Measurements from ENCODE around the gene LRRC8C.

The LRRC8C gene

DNA sequence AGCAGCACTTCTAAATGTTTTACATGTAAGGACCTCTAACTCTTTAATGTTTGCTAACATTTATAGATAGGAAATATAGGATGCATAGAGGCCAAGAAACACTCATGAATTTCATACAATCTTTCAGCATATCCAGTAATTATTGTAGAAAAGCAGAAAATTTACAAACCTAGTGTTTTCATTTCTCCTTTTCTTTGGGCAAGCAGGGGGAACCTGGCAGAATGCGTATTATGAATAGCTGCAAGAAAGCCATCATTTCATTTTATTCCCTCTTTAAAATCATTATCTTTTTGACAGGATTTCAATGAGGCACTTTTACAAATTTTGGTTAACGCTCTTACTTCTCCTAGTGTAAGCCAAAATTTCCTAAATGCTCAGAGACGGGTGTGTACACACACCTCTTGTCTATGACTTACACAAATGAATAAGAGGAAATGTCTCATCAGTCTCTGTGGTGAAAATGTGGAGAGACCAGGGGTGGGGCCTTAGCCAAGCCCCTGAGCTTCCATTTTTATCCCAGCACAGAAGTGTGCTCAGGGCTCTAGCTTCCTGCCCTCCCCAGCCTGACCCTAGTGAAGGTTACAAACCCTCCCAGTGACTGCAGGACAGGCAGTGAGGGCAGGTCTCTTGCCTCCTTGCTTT lies 91.6 kb downstream of the LRRC8C start:
- no peak overlapping the region for H3K27ac ChIP-seq (ENCODE audit: low read depth, low read length)
- no peaks in the 10 kb centered on the region for H3K9me3 ChIP-seq (ENCODE audit: control insufficient read depth, insufficient read depth, low read depth, low read length)
- peaks cover 5% of the 10 kb centered on the region; the same call in 1 of the 2 replicates for H3K4me1 ChIP-seq (ENCODE audit: control insufficient read depth, insufficient read depth, low read length)
- H3K36me3 ChIP-seq (ENCODE audit: control insufficient read depth, insufficient read depth, low read length) = no peaks in the 10 kb centered on the region
- H3K27me3 ChIP-seq (ENCODE audit: control insufficient read depth, insufficient read depth, low read length) = no peaks in the 10 kb centered on the region
- no peak overlapping the region for H3K4me3 ChIP-seq (ENCODE audit: low read depth, low read length)
- no peak overlapping the region for H3K9ac ChIP-seq (ENCODE audit: low read length)

DNA sequence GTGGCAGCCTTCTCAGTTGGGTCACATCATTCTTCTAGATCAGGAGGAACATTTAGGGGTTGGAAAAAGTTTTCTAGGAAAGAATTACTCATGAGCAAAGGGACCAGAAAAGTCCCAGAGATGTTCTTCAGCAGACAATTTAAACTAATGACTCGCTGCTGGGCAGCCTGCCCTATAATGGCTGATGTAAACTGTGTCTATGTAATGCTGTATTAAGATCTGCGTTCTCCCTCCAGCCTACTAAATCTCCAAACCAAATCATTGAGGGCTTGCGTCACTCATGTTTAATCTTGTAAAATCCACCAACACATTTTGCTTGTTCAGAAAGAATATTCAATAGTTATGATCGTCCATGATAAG lies 92.1 kb downstream of the LRRC8C start:
- H3K27ac ChIP-seq (ENCODE audit: low read depth, low read length) = no peak overlapping the region
- H3K9me3 ChIP-seq (ENCODE audit: control insufficient read depth, insufficient read depth, low read depth, low read length) = no peaks in the 10 kb centered on the region
- no peaks in the 10 kb centered on the region for H3K4me1 ChIP-seq (ENCODE audit: control insufficient read depth, insufficient read depth, low read length)
- no peak overlapping the region for H3K4me3 ChIP-seq (ENCODE audit: low read depth, low read length)
- no peak overlapping the region for H3K9ac ChIP-seq (ENCODE audit: low read length)
- no peaks in the 10 kb centered on the region for H3K36me3 ChIP-seq (ENCODE audit: control insufficient read depth, insufficient read depth, low read length)
- no peaks in the 10 kb centered on the region for H3K27me3 ChIP-seq (ENCODE audit: control insufficient read depth, insufficient read depth, low read length)

DNA sequence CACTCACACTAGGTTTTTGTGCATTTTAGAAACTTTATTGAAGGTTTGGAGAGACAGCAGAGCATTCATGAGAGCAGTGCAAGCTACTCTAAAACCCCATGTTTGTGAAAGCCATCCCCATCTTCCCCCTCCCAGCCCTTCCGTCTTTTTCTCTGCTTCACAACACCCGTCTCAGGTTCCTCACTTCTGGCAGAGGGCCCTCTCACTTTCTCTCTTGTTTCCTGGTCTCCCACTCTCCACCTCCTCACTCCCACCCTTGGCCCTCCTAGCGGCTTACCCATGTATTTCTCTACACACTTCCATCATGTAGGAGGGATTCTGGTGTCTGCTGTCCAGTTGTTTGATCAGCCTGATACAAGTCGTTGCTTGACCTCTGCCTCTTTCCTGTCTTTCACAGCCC lies 92.7 kb downstream of the LRRC8C start:
- no peak overlapping the region for H3K27ac ChIP-seq (ENCODE audit: low read depth, low read length)
- no peaks in the 10 kb centered on the region for H3K36me3 ChIP-seq (ENCODE audit: control insufficient read depth, insufficient read depth, low read length)

DNA sequence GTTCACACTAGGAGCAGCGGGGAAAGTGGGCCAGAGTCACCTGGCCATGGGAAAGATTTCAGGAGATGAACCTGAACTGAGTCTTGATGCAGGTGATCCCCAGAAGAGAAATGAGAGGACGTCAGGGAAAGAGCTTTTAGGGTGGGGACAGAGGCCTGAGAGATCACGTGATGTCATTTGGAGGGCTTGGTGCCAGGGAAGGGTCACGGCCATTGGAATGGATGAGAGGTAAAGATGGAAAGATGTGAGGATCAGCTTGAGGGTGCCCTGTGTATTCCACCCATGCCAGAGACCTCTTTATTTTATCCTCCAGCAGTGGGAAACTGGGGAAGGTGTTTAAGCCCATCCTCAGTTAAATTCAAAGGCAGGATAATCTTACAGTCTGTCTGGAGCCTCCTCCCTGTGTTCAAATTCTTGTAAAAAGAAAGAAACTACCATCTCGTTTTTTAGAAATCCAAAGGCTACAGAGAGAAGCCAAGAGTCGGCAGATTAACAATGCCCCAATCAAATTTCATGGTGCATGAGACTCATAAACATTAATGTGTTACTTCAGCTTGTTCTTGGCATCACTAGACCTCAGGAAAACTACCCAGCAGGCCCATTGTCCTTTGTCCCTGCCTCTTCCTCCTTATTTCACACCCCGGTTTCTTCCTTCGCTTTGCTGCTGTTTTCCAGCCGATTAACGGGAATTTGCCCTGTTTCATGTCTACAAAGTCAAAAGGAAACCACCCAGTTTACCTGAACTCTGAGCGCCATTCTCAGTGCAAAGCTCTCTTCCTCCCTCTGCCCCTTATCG lies 94.8 kb downstream of the LRRC8C start:
- Histone ChIP-seq H3K36me3 (ENCODE audit: control insufficient read depth, insufficient read depth, low read length) (no peaks in the 10 kb centered on the region), H3K27ac (ENCODE audit: low read depth, low read length) (no peak overlapping the region), H3K27me3 (ENCODE audit: control insufficient read depth, insufficient read depth, low read length) (no peaks in the 10 kb centered on the region), H3K9me3 (ENCODE audit: control insufficient read depth, insufficient read depth, low read depth, low read length) (no peaks in the 10 kb centered on the region), H3K4me3 (ENCODE audit: low read depth, low read length) (no peak overlapping the region), H3K4me1 (ENCODE audit: control insufficient read depth, insufficient read depth, low read length) (no peaks in the 10 kb centered on the region), H3K9ac (ENCODE audit: low read length) (no peak overlapping the region)

More for the DNA sequence above, 92.7 kb downstream of the LRRC8C start:
- no peak overlapping the region for H3K9ac ChIP-seq (ENCODE audit: low read length)
- H3K4me3 ChIP-seq (ENCODE audit: low read depth, low read length) = no peak overlapping the region
- no peaks in the 10 kb centered on the region for H3K9me3 ChIP-seq (ENCODE audit: control insufficient read depth, insufficient read depth, low read depth, low read length)
- H3K27me3 ChIP-seq (ENCODE audit: control insufficient read depth, insufficient read depth, low read length) = no peaks in the 10 kb centered on the region
- H3K4me1 ChIP-seq (ENCODE audit: control insufficient read depth, insufficient read depth, low read length) = no peaks in the 10 kb centered on the region

DNA sequence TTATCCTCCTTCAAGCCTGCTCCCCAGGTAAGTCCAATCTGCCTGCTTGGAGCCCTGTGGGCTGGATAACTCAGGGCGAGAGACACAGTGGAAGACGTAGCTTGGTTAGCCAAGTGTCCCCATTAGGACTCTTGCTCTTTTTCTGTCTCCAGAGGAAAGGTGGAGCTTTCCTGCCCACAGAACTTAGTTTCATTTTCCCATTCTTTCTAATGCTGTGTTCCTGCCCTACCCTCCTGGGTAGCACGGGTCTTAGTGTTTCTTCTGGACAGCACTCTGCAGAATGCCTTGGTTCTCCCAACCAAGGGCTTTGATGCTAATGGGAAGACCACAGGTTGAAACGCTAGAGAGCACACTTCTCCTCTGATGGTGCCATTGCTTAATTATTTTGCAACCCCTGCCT lies 95.5 kb downstream of the LRRC8C start:
- Histone ChIP-seq H3K27ac (ENCODE audit: low read depth, low read length) (no peak overlapping the region), H3K27me3 (ENCODE audit: control insufficient read depth, insufficient read depth, low read length) (no peaks in the 10 kb centered on the region), H3K4me3 (ENCODE audit: low read depth, low read length) (no peak overlapping the region), H3K4me1 (ENCODE audit: control insufficient read depth, insufficient read depth, low read length) (no peaks in the 10 kb centered on the region), H3K36me3 (ENCODE audit: control insufficient read depth, insufficient read depth, low read length) (no peaks in the 10 kb centered on the region), H3K9me3 (ENCODE audit: control insufficient read depth, insufficient read depth, low read depth, low read length) (no peaks in the 10 kb centered on the region), H3K9ac (ENCODE audit: low read length) (no peak overlapping the region)

DNA sequence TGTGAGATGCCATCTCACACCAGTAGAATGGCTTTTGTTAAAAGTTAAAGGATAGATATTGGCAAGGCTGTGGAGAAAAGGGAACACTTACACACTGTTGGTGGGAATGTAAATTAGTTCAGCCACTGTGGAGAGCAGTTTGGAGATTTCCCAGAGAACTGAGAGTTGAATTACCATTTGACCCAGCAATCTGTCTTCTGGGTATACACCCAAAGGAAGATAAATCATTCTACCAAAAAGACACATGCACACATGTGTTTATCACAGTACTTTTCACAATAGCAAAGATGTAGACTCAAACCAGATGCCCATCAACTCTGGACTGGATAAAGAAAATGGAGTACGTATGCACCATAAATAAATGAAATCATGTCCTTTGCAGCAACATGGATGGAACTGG lies 99.3 kb downstream of the LRRC8C start:
- Histone ChIP-seq H3K9ac (ENCODE audit: low read length) (no peak overlapping the region), H3K4me3 (ENCODE audit: low read depth, low read length) (no peak overlapping the region), H3K9me3 (ENCODE audit: control insufficient read depth, insufficient read depth, low read depth, low read length) (no peaks in the 10 kb centered on the region), H3K27me3 (ENCODE audit: control insufficient read depth, insufficient read depth, low read length) (no peaks in the 10 kb centered on the region), H3K36me3 (ENCODE audit: control insufficient read depth, insufficient read depth, low read length) (no peaks in the 10 kb centered on the region), H3K4me1 (ENCODE audit: control insufficient read depth, insufficient read depth, low read length) (no peaks in the 10 kb centered on the region), H3K27ac (ENCODE audit: low read depth, low read length) (no peak overlapping the region)

DNA sequence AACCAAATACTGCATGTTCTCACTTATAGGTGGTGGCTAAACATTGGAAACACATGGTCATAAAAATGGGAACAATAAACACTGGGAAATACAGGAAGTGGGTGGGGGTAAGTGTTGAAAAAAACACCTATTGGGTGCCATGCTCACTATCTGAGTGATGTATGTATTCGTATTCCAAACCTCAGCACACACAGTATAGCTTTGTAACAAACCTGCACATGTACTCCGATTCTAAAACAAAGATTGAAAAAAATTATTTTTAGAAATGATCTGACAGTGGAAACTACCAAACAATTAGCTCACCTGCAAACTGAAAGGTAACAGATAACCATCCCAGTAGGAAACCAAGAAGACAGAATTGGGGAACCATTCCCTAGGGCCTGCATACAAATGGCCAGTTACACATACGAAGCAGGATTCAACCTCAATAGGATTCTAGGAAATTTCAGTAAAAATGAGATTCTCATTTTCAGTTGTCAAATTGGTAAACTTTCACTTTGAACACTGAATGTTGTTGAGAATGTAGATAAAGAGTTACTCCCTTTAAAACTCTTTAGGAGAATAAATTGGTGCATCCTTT lies 99.8 kb downstream of the LRRC8C start:
- H3K27ac ChIP-seq (ENCODE audit: low read depth, low read length) = no peak overlapping the region

DNA sequence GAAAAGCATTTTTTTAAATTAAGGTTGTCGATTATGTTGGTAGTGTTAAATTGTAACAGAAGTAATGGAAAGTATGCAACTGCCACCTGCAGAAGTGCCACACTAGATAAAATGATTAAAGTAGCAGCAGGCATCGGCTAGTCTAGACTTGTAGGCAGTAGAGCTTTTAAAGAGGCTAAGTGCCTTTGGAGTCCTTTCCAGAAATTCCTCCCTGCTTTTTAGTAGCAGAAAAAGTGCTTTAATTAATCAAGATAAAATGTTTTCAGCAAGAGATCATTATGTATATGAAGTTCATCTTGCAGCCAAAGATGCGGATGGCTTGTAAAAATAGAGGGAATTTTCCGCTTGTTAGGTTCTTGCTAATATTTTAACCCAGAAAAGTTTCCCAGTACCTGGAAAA lies 100.8 kb downstream of the LRRC8C start:
- H3K27me3 ChIP-seq (ENCODE audit: control insufficient read depth, insufficient read depth, low read length) = no peaks in the 10 kb centered on the region
- H3K4me1 ChIP-seq (ENCODE audit: control insufficient read depth, insufficient read depth, low read length) = peaks cover under 1% of the 10 kb centered on the region; the same call in 1 of the 2 replicates
- H3K36me3 ChIP-seq (ENCODE audit: control insufficient read depth, insufficient read depth, low read length) = no peaks in the 10 kb centered on the region
- H3K27ac ChIP-seq (ENCODE audit: low read depth, low read length) = no peak overlapping the region
- H3K9ac ChIP-seq (ENCODE audit: low read length) = no peak overlapping the region
- H3K9me3 ChIP-seq (ENCODE audit: control insufficient read depth, insufficient read depth, low read depth, low read length) = no peaks in the 10 kb centered on the region
- H3K4me3 ChIP-seq (ENCODE audit: low read depth, low read length) = no peak overlapping the region

More for the DNA sequence above, 99.8 kb downstream of the LRRC8C start:
- Histone ChIP-seq H3K36me3 (ENCODE audit: control insufficient read depth, insufficient read depth, low read length) (no peaks in the 10 kb centered on the region), H3K9me3 (ENCODE audit: control insufficient read depth, insufficient read depth, low read depth, low read length) (no peaks in the 10 kb centered on the region), H3K4me3 (ENCODE audit: low read depth, low read length) (no peak overlapping the region), H3K4me1 (ENCODE audit: control insufficient read depth, insufficient read depth, low read length) (no peaks in the 10 kb centered on the region), H3K27me3 (ENCODE audit: control insufficient read depth, insufficient read depth, low read length) (no peaks in the 10 kb centered on the region), H3K9ac (ENCODE audit: low read length) (no peak overlapping the region)

DNA sequence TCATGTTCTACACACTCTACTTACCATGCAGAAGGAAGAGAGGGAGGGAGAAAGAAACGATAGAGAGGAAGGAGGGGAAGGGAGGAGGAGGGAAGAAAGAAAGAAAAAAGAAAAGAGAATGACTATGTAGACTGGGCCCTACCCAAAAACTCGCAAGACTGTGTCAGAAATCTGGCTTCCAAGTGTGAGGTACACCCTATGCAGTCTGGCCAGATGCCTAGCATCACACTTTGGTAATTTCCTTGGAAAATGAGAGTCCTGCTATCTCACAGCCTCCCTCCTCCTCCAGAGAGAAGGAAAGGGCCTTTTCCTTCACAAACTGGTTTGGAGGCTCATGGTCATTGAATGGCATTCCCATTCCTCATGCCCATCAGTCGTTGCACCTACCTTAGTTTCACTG lies 101.5 kb downstream of the LRRC8C start:
- Histone ChIP-seq H3K27me3 (ENCODE audit: control insufficient read depth, insufficient read depth, low read length) (no peaks in the 10 kb centered on the region), H3K9me3 (ENCODE audit: control insufficient read depth, insufficient read depth, low read depth, low read length) (no peaks in the 10 kb centered on the region), H3K27ac (ENCODE audit: low read depth, low read length) (no peak overlapping the region)

DNA sequence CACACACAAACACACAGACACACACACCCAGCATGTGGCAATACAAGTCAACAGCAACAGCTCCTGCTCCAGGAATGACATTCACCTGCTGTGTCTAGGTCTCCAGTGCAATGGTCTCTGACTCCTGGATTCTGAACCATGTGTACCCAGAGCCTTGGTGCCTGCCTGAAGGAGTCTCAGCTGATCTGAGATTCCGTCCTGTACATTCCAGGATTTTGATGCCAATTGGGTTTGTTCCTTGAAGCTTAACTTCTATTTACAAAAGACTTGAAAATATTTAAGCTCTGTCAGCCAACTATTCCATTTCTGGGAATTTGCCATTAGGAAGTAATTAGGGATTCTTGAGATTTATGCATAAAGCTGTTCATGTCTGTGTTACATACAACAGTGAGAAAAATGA lies 102.6 kb downstream of the LRRC8C start:
- no peaks in the 10 kb centered on the region for H3K27me3 ChIP-seq (ENCODE audit: control insufficient read depth, insufficient read depth, low read length)
- H3K4me1 ChIP-seq (ENCODE audit: control insufficient read depth, insufficient read depth, low read length) = peaks cover 2% of the 10 kb centered on the region; the same call in 1 of the 2 replicates
- H3K27ac ChIP-seq (ENCODE audit: low read depth, low read length) = no peak overlapping the region
- no peaks in the 10 kb centered on the region for H3K36me3 ChIP-seq (ENCODE audit: control insufficient read depth, insufficient read depth, low read length)
- no peak overlapping the region for H3K4me3 ChIP-seq (ENCODE audit: low read depth, low read length)
- no peaks in the 10 kb centered on the region for H3K9me3 ChIP-seq (ENCODE audit: control insufficient read depth, insufficient read depth, low read depth, low read length)
- H3K9ac ChIP-seq (ENCODE audit: low read length) = no peak overlapping the region

More for the DNA sequence above, 101.5 kb downstream of the LRRC8C start:
- Histone ChIP-seq H3K4me3 (ENCODE audit: low read depth, low read length) (no peak overlapping the region), H3K4me1 (ENCODE audit: control insufficient read depth, insufficient read depth, low read length) (peaks cover 2% of the 10 kb centered on the region; the same call in 1 of the 2 replicates), H3K9ac (ENCODE audit: low read length) (no peak overlapping the region), H3K36me3 (ENCODE audit: control insufficient read depth, insufficient read depth, low read length) (no peaks in the 10 kb centered on the region)
